Breast epithelium (tissue), 3 donors: ENCODE data around the gene DEAF1.

Source experiments
- CTCF ChIP-seq, 3 donors: fragments of 450-650 bp; IDR thresholded peaks; one replicate each; pipeline ENCODE4 v1.5.1; 2016 to 2017; ENCODE audit warnings: antibody characterized with exemption in 3 of 3, mild to moderate bottlenecking in 3 of 3, moderate library complexity in 3 of 3
- POLR2A ChIP-seq: fragments of 450-650 bp; IDR thresholded peaks from one replicate; pipeline ENCODE4 v1.6.1; 2016; ENCODE audit warnings: antibody characterized with exemption, mild to moderate bottlenecking, moderate library complexity
- POLR2AphosphoS5 ChIP-seq, 3 donors: sonication (generic); formaldehyde crosslinking; IDR thresholded peaks; one replicate each; pipeline ENCODE4 v1.6.1; 2017; ENCODE audit warnings: antibody characterized with exemption in 3 of 3

GRCh38 chr11:620201-620600 is 74.8 kb downstream of the DEAF1 start:
- TF ChIP-seq CTCF (IDR thresholded peaks at IDR 0.05) (no peak), POLR2AphosphoS5 (IDR thresholded peaks at IDR 0.05) (no peak), POLR2A (no peak)
